Measurements from ENCODE around the gene DDR2. TPM values are rescaled to one million over a fixed set of nuclear protein-coding genes. Genes with fewer than 3 reads are reported as not detected.

The DDR2 gene
- total RNA-seq, 4 donors from 2014 or later, result 40.9 to 88.8 (median 56.6) TPM

GRCh38 chr1:162635418-162635817 lies 3.2 kb downstream of the DDR2 start:
- Histone ChIP-seq H3K27me3 (no peaks in the 10 kb centered on the region), H3K4me3 (replicated peaks in 1 of 3) (no peak overlapping the region), H3K27ac (no peak overlapping the region), H3K9me3 (no peaks in the 10 kb centered on the region), H3K4me1 (no peaks in the 10 kb centered on the region), H3K36me3 (no peaks in the 10 kb centered on the region)
- TF ChIP-seq, protein P1, sequence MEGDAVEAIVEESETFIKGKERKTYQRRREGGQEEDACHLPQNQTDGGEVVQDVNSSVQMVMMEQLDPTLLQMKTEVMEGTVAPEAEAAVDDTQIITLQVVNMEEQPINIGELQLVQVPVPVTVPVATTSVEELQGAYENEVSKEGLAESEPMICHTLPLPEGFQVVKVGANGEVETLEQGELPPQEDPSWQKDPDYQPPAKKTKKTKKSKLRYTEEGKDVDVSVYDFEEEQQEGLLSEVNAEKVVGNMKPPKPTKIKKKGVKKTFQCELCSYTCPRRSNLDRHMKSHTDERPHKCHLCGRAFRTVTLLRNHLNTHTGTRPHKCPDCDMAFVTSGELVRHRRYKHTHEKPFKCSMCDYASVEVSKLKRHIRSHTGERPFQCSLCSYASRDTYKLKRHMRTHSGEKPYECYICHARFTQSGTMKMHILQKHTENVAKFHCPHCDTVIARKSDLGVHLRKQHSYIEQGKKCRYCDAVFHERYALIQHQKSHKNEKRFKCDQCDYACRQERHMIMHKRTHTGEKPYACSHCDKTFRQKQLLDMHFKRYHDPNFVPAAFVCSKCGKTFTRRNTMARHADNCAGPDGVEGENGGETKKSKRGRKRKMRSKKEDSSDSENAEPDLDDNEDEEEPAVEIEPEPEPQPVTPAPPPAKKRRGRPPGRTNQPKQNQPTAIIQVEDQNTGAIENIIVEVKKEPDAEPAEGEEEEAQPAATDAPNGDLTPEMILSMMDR (IDR thresholded peaks at IDR 0.05), result no peak
- TF ChIP-seq POLR2A (IDR thresholded peaks at IDR 0.05), result no peak
- no peak for DNase-seq
- WGBS, 2 donors, result 52 to 54% methylated on average over 4 of the region's 4 CpGs
- intact Hi-C loops (cut with DNase I), result no loop called here

GRCh38 chr1:162639718-162640117 lies 7.5 kb downstream of the DDR2 start:
- H3K4me3 ChIP-seq (replicated peaks in 1 of 3), result no peak overlapping the region
- no peak overlapping the region for H3K27ac ChIP-seq
- no peaks in the 10 kb centered on the region for H3K4me1 ChIP-seq
- 91 to 93% methylated on average over 7 of the region's 7 CpGs for WGBS, 2 donors
- no peak for DNase-seq
- no peaks in the 10 kb centered on the region for H3K9me3 ChIP-seq
- intact Hi-C loops (cut with DNase I), result no loop called here
- H3K27me3 ChIP-seq, result no peaks in the 10 kb centered on the region
- H3K36me3 ChIP-seq, result no peaks in the 10 kb centered on the region
- TF ChIP-seq POLR2A (IDR thresholded peaks at IDR 0.05), result no peak
- TF ChIP-seq, protein P1 (IDR thresholded peaks at IDR 0.05), result no peak

DNA sequence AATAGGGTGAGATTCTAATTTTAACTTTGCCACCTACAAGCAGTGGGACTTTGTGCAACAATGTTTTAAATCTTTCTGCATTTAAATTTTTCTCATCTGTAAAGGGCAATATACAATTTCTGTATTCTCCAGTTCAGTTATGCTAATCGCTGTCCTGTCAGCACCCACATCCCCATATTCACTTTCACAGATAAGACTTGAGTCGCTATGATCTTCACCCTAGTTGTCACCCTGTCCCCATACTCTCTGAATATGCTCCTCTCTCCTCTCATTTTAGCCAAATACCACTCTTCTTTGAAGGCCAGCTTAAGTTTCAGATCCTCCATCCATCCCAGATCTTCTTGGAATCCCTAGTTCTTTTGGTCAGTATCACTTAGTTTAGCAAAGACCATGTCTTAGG lies 8.8 kb downstream of the DDR2 start:
- Histone ChIP-seq H3K4me1 (no peaks in the 10 kb centered on the region), H3K9me3 (no peaks in the 10 kb centered on the region), H3K36me3 (no peaks in the 10 kb centered on the region), H3K4me3 (replicated peaks in 1 of 3) (no peak overlapping the region), H3K27ac (no peak overlapping the region), H3K27me3 (no peaks in the 10 kb centered on the region)
- DNase-seq, result no peak
- intact Hi-C loops (cut with DNase I), result no loop called here
- TF ChIP-seq POLR2A (IDR thresholded peaks at IDR 0.05), result no peak
- TF ChIP-seq, protein P1 (IDR thresholded peaks at IDR 0.05), result no peak
- 90 to 95% methylated on average over 2 of the region's 2 CpGs for WGBS, 2 donors

DNA sequence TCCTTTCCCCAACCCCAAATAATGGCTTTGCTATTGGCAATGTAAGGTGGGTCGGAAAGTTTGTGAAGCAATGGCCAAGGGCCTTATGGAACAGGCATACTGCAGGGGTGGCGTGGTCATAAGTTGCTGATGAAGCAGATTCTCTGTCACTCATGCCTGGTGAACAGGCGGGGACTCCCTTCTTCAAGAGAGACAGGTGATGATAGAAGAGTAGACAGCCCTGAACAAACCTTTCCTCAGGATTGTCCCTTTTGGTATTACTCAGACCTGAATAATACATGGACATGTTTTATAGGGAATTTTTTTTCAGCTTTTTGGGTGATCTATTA lies 12.7 kb downstream of the DDR2 start:
- DNase-seq, result no peak
- intact Hi-C loops (cut with DNase I), result no loop called here
- no peaks in the 10 kb centered on the region for H3K4me1 ChIP-seq
- no peaks in the 10 kb centered on the region for H3K27me3 ChIP-seq
- H3K4me3 ChIP-seq (replicated peaks in 1 of 3), result no peak overlapping the region
- 94 to 95% methylated on average over 3 of the region's 3 CpGs for WGBS, 2 donors
- no peak overlapping the region for H3K27ac ChIP-seq
- TF ChIP-seq POLR2A (IDR thresholded peaks at IDR 0.05), result no peak
- TF ChIP-seq, protein P1 (IDR thresholded peaks at IDR 0.05), result no peak
- no peaks in the 10 kb centered on the region for H3K9me3 ChIP-seq
- H3K36me3 ChIP-seq, result no peaks in the 10 kb centered on the region

DNA sequence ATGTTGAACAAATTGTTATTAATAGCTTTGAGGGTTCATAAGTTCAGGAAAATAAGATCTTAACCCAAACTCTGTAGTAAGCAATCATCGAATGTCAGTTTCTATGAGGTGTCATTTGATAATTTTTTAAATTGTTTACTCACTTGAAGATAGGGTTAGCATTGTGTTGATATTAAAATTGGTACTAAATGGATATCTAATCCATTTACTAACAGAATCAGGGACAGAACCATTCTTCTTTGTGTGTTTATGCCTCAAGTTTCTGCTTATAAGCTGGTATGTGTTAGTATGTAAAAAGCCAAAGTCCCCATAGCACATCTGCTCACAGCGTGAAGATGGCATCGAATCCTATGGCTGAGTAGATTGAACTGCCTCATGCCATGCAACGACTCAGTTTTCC lies 13.4 kb downstream of the DDR2 start:
- Histone ChIP-seq H3K9me3 (no peaks in the 10 kb centered on the region), H3K27ac (no peak overlapping the region), H3K4me3 (replicated peaks in 1 of 3) (no peak overlapping the region), H3K27me3 (no peaks in the 10 kb centered on the region), H3K4me1 (no peaks in the 10 kb centered on the region), H3K36me3 (no peaks in the 10 kb centered on the region)
- no peak for DNase-seq
- no peak for TF ChIP-seq POLR2A (IDR thresholded peaks at IDR 0.05)
- TF ChIP-seq, protein P1 (IDR thresholded peaks at IDR 0.05), result no peak
- intact Hi-C loops (cut with DNase I), result no loop called here
- 91 to 92% methylated on average over 4 of the region's 4 CpGs for WGBS, 2 donors
